HG02870 (cell line): ENCODE results near the gene C11orf97.

Source experiments
- ATAC-seq: cut with Tn5 transposase; IDR thresholded peaks from one replicate; pipeline ENCODE4 v1.9.1; 2021; ENCODE audit warnings: mild to moderate bottlenecking, moderate library complexity; ENCODE audit not compliant: unreplicated experiment

C11orf97 gene

DNA sequence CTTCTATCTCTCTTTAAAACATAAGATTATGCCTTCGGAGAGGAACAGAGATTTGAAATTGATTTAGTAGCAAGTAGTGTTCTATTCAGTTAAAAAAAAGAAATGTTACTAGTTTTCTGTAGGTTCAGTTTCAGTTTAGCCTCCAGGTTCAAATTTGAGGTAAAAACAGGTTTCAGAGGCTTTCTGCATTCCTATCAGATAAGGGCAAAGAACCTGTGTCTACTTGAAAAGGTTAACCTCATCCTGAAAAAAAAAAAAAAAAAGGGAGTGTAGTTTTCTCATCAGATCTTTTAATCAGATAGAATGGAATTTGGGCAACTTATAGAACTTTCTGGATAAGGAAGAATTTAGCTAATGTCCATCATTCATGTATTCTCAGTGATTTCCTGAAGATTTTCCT lies 12.1 kb downstream of the C11orf97 start:
- ATAC-seq: no peak

- no peak for ATAC-seq
These were observed 13.5 kb downstream of the C11orf97 start for GRCh38 chr11:94525546-94526324.

DNA sequence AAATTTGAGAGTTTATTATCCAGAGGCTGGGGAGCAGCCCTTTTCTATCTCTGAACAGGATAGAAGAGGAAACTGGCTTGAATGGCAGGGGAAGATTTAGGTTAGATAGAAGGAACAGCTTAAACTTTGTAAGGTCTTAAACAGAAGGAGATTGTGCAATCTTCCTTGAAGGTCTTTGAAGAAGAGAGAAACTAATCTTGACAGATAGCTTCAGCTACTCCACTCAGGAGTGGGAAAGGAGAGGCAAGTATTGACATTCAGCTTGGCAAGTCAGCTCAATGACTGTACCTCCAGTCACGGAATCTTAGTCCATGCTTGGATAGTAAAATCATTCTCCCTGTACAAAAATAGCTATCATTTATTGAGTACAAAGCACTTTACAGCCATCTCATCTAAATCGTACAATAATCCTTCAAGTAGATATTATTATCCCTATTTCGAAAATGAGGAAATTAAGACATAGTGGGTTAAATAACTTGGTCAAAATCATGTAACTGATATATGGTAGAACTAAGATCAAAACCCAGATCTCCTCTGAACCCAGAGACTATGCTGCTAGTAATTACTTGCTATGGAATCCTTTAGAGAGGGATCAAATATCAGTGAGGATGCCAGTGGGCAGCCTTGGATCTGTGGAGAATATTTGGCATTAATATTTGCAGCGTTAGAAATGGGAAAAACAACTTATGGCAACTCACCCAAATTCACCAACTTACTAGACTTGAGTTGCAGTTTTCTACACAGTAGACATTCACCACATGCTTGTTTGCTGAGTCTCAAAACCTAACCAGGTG lies 14.6 kb downstream of the C11orf97 start:
- ATAC-seq: no peak

- ATAC-seq: no peak
These were observed 16.3 kb downstream of the C11orf97 start for GRCh38 chr11:94528551-94528950.

GRCh38 chr11:94532211-94532610 lies 19.9 kb downstream of the C11orf97 start:
- no peak for ATAC-seq

GRCh38 chr11:94533206-94533605 lies 20.9 kb downstream of the C11orf97 start:
- no peak for ATAC-seq

- no peak for ATAC-seq
These were observed 21.7 kb downstream of the C11orf97 start for GRCh38 chr11:94533696-94534630.

DNA sequence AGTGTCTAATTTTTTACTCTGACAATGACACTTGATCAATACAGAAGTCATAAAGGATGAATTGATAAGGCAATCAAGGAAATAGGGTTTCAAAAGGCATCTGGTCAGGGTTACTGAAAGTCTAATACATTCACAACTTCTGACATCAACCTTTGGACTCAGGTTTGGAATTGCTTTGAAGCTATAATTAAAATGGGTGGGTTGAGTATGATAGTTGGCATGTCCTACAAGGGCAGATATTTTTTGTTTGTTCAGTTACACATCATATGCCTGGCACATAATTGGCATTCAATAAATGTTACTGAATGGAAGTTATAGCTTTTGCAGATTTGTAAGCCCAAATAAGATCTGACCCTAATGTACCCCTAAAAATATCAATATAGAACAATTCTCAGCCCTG lies 24.1 kb downstream of the C11orf97 start:
- ATAC-seq: no peak

- ATAC-seq: no peak
These were observed 24.9 kb downstream of the C11orf97 start for GRCh38 chr11:94537031-94537600.

DNA sequence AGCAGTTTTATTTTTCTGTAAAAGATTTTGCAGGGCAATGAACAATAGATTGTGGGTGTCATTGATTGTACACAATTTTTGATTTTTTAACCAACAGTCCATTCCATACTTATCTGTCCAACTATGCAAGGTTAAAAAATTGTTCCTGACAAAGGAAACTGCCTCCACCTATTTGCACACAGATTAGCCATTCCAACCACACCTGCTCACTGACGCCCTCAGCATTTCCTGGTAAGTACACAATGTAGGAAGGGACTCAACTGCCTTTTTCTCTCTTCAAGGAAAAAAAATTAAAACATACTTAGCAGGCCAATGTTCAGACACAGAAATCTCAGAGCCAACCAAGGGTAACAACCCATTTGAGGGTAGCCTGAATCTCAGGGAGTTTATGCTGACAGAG lies 27.2 kb downstream of the C11orf97 start:
- no peak for ATAC-seq

DNA sequence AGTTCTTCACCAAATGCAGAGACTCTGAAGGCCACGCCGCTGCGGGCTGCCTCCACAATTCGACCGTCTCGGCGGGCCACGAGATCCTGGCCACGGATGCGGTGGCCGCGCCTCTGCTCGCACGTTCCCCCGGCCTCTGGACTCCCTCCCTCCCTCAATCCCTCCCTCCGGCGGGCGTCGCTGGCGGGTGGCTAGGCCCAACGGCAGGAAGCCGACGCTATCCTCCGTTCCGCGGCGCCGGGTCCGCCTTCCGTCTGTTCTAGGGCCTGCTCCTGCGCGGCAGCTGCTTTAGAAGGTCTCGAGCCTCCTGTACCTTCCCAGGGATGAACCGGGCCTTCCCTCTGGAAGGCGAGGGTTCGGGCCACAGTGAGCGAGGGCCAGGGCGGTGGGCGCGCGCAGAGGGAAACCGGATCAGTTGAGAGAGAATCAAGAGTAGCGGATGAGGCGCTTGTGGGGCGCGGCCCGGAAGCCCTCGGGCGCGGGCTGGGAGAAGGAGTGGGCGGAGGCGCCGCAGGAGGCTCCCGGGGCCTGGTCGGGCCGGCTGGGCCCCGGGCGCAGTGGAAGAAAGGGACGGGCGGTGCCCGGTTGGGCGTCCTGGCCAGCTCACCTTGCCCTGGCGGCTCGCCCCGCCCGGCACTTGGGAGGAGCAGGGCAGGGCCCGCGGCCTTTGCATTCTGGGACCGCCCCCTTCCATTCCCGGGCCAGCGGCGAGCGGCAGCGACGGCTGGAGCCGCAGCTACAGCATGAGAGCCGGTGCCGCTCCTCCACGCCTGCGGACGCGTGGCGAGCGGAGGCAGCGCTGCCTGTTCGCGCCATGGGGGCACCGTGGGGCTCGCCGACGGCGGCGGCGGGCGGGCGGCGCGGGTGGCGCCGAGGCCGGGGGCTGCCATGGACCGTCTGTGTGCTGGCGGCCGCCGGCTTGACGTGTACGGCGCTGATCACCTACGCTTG lies 31.7 kb downstream of the C11orf97 start, which contains the start of gene FUT4:
FUT4 (plus strand) TSS at position 227 of the 951 bp plus-strand sequence; CDS start at position 440, 213 bp downstream.
- peak; percentile 76 for ATAC-seq

DNA sequence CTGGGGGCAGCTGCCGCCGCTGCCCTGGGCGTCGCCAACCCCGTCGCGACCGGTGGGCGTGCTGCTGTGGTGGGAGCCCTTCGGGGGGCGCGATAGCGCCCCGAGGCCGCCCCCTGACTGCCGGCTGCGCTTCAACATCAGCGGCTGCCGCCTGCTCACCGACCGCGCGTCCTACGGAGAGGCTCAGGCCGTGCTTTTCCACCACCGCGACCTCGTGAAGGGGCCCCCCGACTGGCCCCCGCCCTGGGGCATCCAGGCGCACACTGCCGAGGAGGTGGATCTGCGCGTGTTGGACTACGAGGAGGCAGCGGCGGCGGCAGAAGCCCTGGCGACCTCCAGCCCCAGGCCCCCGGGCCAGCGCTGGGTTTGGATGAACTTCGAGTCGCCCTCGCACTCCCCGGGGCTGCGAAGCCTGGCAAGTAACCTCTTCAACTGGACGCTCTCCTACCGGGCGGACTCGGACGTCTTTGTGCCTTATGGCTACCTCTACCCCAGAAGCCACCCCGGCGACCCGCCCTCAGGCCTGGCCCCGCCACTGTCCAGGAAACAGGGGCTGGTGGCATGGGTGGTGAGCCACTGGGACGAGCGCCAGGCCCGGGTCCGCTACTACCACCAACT lies 32.5 kb downstream of the C11orf97 start:
- ATAC-seq: no peak

DNA sequence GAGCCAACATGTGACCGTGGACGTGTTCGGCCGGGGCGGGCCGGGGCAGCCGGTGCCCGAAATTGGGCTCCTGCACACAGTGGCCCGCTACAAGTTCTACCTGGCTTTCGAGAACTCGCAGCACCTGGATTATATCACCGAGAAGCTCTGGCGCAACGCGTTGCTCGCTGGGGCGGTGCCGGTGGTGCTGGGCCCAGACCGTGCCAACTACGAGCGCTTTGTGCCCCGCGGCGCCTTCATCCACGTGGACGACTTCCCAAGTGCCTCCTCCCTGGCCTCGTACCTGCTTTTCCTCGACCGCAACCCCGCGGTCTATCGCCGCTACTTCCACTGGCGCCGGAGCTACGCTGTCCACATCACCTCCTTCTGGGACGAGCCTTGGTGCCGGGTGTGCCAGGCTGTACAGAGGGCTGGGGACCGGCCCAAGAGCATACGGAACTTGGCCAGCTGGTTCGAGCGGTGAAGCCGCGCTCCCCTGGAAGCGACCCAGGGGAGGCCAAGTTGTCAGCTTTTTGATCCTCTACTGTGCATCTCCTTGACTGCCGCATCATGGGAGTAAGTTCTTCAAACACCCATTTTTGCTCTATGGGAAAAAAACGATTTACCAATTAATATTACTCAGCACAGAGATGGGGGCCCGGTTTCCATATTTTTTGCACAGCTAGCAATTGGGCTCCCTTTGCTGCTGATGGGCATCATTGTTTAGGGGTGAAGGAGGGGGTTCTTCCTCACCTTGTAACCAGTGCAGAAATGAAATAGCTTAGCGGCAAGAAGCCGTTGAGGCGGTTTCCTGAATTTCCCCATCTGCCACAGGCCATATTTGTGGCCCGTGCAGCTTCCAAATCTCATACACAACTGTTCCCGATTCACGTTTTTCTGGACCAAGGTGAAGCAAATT lies 33.3 kb downstream of the C11orf97 start:
- ATAC-seq: no peak

GRCh38 chr11:94546162-94546470 lies 33.9 kb downstream of the C11orf97 start:
- no peak for ATAC-seq

DNA sequence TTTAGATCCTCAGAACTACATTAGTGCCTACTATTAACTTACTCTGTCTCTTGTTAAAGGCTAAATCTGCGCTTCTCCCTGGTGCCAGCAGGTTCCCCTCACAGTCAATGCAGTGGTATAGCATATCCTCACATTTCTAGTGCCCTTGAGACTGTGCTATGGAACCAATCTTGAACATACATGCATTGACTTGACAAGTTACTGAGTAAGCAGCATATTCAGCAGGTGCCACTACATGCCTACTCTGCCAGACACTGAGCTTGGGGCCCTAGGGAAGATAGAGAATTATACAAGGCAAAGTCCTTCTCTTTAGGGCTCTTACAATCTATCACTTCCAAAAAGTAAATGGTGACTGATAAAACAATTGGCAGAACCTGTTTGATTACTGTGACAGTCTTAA lies 34.6 kb downstream of the C11orf97 start:
- ATAC-seq: no peak

GRCh38 chr11:94549146-94549545 lies 36.9 kb downstream of the C11orf97 start:
- ATAC-seq: no peak

- peak; percentile 68 for ATAC-seq
These were observed 38.3 kb downstream of the C11orf97 start for GRCh38 chr11:94550513-94550912.

DNA sequence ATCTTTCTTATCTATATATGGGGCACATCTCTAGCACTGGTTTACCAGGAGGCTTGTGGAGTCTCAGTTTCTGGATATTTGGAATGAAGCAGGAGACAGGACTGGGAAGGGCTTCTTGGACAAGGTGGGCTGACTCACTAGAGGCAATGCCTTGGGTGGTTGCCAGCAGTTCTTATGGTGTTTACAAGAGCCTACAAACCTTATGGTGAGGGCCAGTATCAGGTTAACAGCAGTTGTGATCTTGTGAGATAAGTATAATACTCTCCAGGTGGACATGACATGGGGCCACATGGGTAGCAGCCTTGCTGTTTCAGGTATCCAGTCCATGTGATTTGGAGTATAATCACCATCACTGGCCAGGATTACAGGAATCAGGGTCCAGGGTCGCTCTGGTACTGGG lies 41.7 kb downstream of the C11orf97 start:
- no peak for ATAC-seq
